Erythroblast (primary cell): ENCODE results near the gene SRPK2.

Source experiments
- DNase-seq, 2 experiments: peaks; one replicate each; lab custom pipeline; 2025; lab: John Stamatoyannopoulos, UW
- GATA1 ChIP-seq: IDR thresholded peaks from 2 replicates; pipeline ENCODE4 v1.6.1; 2011; ENCODE audit warnings: low read depth, mild to moderate bottlenecking, control low read depth, low read length, moderate library complexity
- POLR2A ChIP-seq: IDR thresholded peaks from 2 replicates; pipeline ENCODE4 v1.6.1; 2011; ENCODE audit warnings: mild to moderate bottlenecking, low read length

The SRPK2 gene

DNA sequence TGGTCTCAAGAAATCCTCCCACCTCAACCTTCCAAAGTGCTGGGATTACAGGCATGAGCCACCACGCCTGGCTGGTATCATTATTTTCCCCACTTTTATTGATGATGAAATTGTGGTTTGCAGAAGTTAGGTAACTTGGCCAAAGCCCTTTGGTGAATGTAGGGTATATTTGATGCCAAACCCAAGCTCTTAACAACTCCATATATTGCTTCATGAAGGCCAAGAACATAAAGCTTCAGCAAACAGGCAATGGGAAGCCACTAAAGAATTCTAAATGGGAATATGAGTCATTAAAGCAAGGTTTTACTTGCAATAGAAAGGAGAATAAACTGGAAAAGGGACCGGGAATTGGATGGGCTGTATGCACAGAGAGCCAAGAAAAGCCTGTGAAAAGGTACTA lies 232.0 kb downstream of the SRPK2 start:
- no peak for TF ChIP-seq POLR2A
- TF ChIP-seq GATA1, result no peak
- DNase-seq, result no peak

DNA sequence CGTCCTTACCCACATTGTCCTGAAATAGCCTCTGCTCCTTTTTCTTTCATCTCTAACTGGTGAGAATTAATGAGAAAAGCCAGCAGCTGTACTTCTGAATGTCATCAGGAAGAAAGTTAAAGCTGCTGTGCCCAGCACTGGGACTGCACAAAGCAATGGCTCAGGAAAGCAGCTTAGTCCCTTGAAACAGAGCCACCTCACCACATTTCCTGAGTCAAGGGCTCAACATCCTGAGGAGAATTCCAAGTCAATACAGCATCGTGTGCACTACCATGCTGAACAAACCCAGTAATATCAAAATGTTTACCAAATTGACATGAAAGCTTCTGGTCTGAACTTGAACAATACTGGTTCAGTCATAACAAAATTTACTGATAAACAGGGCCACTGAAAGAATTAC lies 234.6 kb downstream of the SRPK2 start:
- no peak for DNase-seq
- TF ChIP-seq POLR2A, result no peak
- no peak for TF ChIP-seq GATA1

DNA sequence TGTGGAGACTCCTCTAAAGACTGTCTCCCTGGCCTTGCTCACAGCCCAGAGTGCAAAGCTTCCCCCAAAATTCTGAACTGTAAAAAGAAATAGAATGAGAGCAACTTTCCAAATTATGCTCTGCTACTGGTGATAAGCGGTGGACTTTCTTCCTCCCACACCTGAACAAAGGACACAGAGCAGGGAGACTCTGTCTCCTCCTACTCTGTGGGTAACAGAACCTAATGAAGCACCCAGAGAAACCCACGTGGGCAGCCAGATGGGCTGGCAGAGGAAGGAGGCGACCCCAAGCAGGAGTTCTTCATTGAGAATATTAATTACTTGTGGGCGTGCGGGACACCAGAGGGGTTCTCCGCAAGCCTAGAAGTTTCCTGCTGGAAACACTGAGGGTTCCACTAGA lies 235.2 kb downstream of the SRPK2 start:
- DNase-seq, result no peak
- TF ChIP-seq GATA1, result no peak
- TF ChIP-seq POLR2A, result no peak

DNA sequence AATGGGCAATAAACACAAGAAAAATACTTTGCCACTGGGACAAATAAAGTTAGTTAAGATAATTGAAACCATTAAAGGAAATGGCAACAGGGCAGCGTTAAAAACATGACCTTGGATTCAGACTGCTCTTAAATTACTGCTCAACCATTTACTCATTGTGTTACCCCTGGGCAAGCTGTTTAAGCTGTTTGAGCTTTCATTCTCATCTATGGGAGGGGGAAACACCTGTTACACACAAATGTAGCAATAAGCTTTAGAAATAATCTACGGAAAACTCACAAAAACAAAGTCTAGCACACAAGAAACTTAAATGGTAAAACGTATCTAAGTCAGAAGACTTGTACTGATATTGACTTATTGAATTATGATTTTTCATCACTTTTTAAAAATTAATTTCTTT lies 237.6 kb downstream of the SRPK2 start:
- DNase-seq, result no peak
- no peak for TF ChIP-seq POLR2A
- TF ChIP-seq GATA1, result no peak

DNA sequence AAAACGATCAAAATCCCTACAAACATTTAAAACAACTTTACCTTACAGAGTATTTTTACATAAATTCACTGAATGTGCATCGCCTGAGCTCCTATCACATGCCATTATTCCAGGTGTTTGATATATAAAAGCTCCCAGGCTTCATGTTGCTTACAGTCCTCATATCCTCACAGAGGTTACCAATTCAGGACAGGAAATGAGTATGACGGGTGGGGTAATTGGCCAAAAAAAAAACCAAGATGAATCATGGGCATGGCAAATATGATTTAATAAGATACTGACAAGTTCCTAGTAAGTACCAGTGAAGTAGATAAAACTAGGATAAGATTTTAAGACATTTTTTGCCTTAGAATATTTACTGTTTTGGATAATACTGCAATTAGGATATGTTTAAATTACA lies 238.9 kb downstream of the SRPK2 start:
- TF ChIP-seq GATA1 (no peak), POLR2A (no peak)
- DNase-seq, result no peak

DNA sequence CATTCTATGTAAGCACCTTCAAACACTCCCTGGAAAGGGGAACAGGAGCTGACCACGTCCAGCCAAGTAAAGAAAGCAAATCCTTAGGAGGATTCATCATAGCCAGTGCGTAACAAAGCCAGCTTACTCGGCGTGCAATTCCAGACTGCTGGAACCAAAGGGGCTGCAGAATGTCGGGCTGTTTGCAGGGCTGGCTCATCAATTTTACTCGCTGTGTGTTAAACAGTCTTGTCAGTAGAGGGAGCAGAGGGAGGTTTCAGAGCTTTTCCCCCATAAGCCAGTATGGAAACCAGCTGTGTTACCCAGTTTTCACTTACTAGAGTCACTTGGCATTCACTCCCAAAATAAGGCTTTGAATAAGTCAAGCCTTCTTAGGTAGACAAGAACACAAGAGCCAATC lies 247.7 kb downstream of the SRPK2 start:
- peak; percentile 12 to 18 for DNase-seq
- no peak for TF ChIP-seq GATA1
- no peak for TF ChIP-seq POLR2A

DNA sequence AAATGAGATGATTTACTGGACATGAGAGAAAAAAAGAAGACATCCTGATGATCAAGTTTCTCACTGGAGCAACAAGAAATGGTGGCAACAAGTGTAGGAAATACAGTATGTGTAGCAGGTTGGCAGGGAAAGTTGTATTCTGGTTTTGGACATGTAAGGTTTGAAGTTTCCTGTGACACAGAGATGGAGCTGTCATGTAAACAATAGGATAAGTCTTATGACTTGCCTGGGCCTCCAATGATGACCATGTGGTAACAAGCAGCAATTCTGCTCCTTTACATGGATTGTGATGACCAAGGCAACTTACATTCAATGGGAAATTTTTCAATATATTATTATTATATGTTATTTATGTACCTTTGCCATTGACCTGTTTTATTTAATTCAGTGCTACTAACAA lies 249.3 kb downstream of the SRPK2 start:
- DNase-seq, result no peak
- TF ChIP-seq GATA1 (no peak), POLR2A (no peak)

DNA sequence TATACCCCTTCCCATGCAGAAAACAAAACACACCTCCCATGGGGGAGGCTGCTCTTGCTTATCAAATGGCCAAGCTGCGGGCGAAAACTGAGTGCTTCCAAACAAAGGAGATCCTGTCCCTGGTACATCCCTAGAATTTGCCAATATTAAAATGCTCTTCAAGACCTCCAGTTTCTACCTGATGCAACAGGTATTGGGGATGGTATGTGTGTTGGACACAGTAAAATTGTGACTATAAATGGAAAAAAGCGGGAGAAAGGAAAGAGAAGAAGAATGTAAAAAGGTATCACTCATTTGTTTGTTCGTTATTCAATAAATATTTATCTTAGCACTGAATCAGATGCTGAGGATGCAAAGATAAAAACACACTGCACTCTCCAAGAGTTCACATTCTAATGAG lies 250.8 kb downstream of the SRPK2 start:
- TF ChIP-seq POLR2A, result no peak
- TF ChIP-seq GATA1, result no peak
- no peak for DNase-seq

DNA sequence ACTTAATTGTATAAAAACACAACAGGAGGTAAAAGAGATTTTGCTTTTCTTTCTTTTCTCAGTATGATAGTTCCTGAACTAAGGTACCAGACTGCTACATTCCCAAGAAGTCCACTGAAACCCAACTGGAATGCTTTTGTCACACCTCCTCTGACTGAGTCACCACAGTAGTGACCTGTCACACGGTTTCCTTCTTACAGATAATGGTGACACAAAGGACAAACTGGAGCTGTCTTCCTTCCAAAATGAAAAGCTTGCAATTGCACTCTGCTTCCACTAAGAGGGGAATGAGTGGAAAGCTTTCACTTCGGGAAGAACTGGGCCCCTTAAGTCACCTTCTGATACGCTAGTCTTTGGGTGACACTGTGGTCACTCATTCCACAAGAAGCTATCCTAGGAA lies 252.5 kb downstream of the SRPK2 start:
- no peak for DNase-seq
- TF ChIP-seq GATA1, result no peak
- no peak for TF ChIP-seq POLR2A

DNA sequence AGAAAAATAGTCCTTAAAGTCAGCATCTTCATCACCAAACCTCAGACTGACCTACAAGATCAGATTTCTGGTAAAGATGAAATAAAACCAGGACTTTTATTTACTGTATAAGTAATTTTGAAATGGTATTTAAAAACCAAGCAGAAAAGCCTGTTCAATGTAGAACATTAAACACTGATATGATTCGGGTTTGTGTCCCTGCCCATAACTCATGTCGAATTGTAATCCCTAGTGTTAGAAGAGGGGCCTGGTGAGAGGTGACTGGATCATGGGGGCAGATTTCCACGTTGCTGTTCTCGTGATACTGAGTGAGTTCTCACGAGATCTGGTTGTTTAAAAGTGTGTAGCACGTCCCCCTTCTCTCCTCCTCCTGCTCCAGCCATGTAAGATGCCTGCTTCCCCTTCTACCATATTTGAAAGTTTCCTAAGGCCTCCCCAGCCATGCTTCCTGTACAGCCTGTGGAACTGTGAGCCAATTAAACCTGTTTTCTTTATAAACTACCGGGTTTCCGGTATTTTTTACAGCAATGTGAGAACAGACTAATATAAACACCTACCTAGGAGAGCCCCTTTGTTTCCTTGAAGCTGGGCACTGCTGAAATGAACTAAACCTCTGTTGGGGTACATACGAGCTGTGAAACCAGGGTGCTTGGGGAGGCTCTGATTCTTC lies 254.6 kb downstream of the SRPK2 start:
- DNase-seq, result no peak
- no peak for TF ChIP-seq GATA1
- no peak for TF ChIP-seq POLR2A

DNA sequence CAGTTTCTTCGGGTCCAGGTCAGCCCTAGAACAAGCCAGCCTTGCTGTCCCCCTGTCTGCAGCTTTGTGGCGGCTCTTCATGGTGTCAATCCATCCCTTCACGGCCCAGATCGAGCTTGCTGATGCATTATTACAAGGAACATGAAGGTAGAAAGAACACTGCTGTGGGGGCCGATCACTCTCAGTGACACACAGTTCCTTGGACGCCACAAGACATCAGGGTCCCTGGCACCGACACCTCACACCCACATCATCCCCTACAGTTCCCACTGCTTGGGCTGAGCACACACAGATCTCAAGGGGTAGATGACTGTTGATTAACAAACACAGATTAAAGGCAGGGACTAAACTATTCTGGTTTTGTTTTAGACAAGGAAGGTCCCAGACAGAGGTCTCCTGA lies 255.4 kb downstream of the SRPK2 start:
- TF ChIP-seq POLR2A, result no peak
- TF ChIP-seq GATA1, result no peak
- DNase-seq, result no peak

DNA sequence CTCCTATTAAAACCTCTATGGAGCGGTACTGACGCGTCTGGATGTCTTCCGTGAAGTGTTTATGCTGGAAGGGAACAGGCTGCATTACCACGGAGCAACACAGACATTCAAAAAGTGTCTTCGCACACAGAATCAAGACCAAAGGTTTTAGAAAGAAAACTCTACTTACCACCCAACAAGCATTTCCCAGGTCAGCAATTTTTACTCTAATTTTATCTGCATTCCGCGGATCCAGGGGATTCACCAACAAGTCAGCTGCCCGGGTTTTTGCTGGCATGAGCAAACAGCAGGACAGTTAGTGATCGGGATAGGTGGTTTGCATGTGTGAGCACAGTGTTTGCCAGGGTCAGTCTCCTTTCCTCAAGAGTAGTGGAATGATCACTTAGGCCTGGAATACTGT lies 255.9 kb downstream of the SRPK2 start:
- no peak for DNase-seq

DNA sequence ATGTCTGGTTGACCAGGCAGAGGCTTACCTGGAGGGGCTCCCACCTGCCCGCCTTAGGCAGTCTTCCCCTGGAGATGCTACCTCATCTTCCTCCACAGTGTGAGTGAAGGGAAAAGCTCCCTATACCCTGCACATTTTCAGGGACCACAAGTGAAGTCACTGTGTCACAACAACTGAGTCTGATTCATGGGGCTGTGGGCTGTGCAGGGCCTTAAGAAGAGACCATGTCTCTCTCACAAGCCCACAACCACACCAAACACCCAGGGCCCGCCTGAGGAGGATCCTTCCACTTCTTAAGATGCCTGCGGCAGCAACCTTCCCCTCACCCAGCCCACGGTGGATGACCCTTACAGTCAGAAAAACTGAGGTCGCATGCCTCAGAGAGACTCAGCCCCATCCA lies 256.4 kb downstream of the SRPK2 start:
- TF ChIP-seq GATA1 (no peak), POLR2A (no peak)

More for the DNA sequence above, 255.9 kb downstream of the SRPK2 start:
- TF ChIP-seq GATA1 (no peak), POLR2A (no peak)

DNA sequence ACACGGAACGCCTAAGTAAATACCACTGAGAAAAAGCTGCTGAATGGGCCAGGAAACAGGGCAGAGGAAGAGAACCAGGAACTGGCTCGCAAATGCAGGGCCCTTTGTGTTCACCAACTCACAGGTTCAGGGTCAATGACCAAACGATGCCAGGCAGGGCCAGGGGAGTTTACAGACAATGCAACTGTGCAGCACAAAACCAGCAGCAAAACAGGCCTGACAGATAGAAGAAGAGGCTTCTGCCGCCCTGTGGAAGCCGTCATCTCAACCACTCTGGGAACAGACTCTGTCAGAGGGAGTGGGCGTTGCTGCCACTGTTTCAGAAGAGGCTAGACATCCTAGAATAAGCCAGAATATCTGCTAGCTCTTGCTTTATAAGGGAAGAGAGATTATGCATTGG lies 256.8 kb downstream of the SRPK2 start:
- no peak for TF ChIP-seq GATA1
- TF ChIP-seq POLR2A, result no peak
- no peak for DNase-seq

More for the DNA sequence above, 256.4 kb downstream of the SRPK2 start:
- DNase-seq, result no peak

DNA sequence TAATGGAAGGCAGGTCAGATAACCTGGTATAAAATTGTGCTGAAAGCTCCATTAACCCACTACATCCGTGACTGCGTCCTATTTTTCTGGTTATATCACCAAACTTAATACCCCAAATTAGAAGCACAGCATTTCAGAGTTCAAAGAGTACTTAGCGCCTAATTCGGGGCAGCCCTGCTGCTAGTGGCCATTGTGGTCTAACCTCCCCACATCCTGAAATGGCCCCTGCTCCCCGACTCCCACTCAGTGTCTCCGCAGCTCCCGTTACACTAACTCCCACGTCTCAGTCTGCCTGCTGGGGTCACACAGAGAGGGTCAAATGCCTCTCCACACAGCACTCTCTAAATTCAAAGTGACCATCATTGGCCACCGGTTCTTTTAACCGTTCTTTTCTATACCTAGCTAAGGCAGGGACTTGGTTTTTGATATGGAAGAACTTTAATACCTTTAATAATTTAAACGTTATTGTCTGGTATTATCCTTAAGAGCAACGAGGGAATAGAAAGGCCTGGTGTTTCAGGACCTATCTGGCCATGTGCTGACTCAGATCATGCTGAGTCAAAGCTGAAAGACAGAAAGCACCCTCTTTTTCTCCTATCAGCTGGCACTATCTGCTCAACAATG lies 257.6 kb downstream of the SRPK2 start:
- DNase-seq, result peak; percentile 5 to 12
- TF ChIP-seq GATA1 (no peak), POLR2A (no peak)

DNA sequence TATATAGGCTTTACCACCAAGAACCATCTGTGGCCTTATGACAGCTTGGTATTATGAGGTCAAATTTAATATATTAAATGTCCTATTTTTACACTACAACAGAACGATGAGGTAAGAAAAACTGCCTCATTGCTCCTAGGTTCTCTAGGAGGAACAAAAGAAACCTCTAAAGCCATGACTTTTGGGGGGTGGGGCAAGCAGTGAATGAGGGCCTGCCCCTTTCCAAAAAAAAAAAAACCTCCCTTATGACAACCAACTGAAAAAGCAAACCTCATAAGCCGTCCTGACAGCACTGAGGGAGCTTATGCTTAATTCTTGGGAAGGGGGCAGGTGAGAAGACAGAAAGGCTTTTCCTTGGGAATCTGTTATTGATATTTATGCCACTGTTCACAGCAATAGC lies 258.1 kb downstream of the SRPK2 start:
- TF ChIP-seq POLR2A, result no peak
- TF ChIP-seq GATA1, result no peak
- no peak for DNase-seq
